GM23338 (cell line): Measurements from ENCODE around the gene MTHFD1L. TPM values are rescaled to one million over a fixed set of nuclear protein-coding genes. Genes with fewer than 3 reads are reported as not detected.

ENCODE experiments used
- ATAC-seq: fragments of 200-7000 bp; cut with Tn5 transposase; 3 replicates; pipeline ENCODE4 v1.9.1; 2020
- DNase-seq: peaks from one replicate; pipeline ENCODE4 v3.0.0-alpha.2; 2015; ENCODE audit warnings: low spot score
- H2AFZ ChIP-seq: fragments of 200-600 bp; sonication (generic); 2 replicates; pipeline ENCODE4 v1.8.0; 2016; ENCODE audit warnings: antibody characterized with exemption, mild to moderate bottlenecking, moderate library complexity
- H3F3A ChIP-seq: fragments of 200-600 bp; sonication (generic); replicated peaks from 2 replicates; pipeline ENCODE4 v1.8.0; 2017; ENCODE audit warnings: antibody characterized with exemption, mixed run types, low read depth
- H3K27ac ChIP-seq: fragments of 200-600 bp; sonication (generic); 2 replicates; pipeline ENCODE4 v1.6.1; 2016; ENCODE audit warnings: low read depth
- H3K27me3 ChIP-seq: fragments of 200-600 bp; sonication (generic); 2 replicates; pipeline ENCODE4 v1.8.0; 2016; ENCODE audit warnings: mild to moderate bottlenecking, mixed run types, moderate library complexity; ENCODE audit not compliant: insufficient read depth
- H3K36me3 ChIP-seq: fragments of 200-600 bp; sonication (generic); 2 replicates; pipeline ENCODE4 v1.8.0; 2016; ENCODE audit warnings: mild to moderate bottlenecking; ENCODE audit not compliant: insufficient read depth
- H3K4me1 ChIP-seq: fragments of 200-600 bp; sonication (generic); 2 replicates; pipeline ENCODE4 v1.8.0; 2016; ENCODE audit warnings: mild to moderate bottlenecking, moderate library complexity; ENCODE audit not compliant: insufficient read depth
- H3K4me2 ChIP-seq: fragments of 200-600 bp; sonication (generic); 2 replicates; pipeline ENCODE4 v1.7.1; 2017; ENCODE audit warnings: mixed run types
- H3K4me3 ChIP-seq: fragments of 200-600 bp; sonication (generic); 2 replicates; pipeline ENCODE4 v1.6.1; 2016; ENCODE audit warnings: mixed run types
- H3K79me2 ChIP-seq: fragments of 200-600 bp; sonication (generic); replicated peaks from 2 replicates; pipeline ENCODE4 v1.8.0; 2017; ENCODE audit warnings: mild to moderate bottlenecking; ENCODE audit not compliant: insufficient read depth
- H3K9me2 ChIP-seq: fragments of 200-600 bp; sonication (generic); 2 replicates; pipeline ENCODE4 v1.8.0; 2017; ENCODE audit not compliant: insufficient read depth
- H4K20me1 ChIP-seq: fragments of 200-600 bp; sonication (generic); replicated peaks from 2 replicates; pipeline ENCODE4 v1.8.0; 2017; ENCODE audit warnings: mild to moderate bottlenecking; ENCODE audit not compliant: insufficient read depth
- H3K27ac Mint-ChIP-seq: 2 replicates; pipeline ENCODE4 v1.8.0; 2020; ENCODE audit warnings: inconsistent platforms, mild to moderate bottlenecking, moderate library complexity, mixed read lengths
- H3K27me3 Mint-ChIP-seq: 3 replicates; pipeline ENCODE4 v1.8.0; 2022; ENCODE audit warnings: low read depth, mild to moderate bottlenecking, moderate library complexity, mixed read lengths, inconsistent platforms; ENCODE audit not compliant: insufficient read depth, poor library complexity
- H3K36me3 Mint-ChIP-seq: 3 replicates; pipeline ENCODE4 v1.8.0; 2021; ENCODE audit warnings: low read depth, mild to moderate bottlenecking, inconsistent platforms, moderate library complexity, mixed read lengths
- H3K4me1 Mint-ChIP-seq: 3 replicates; pipeline ENCODE4 v1.8.0; 2020; ENCODE audit warnings: mild to moderate bottlenecking, inconsistent platforms, mixed read lengths
- H3K4me3 Mint-ChIP-seq: 3 replicates; pipeline ENCODE4 v1.8.0; 2021; ENCODE audit warnings: moderate library complexity, mild to moderate bottlenecking, inconsistent platforms, mixed read lengths
- H3K9me3 Mint-ChIP-seq: 3 replicates; pipeline ENCODE4 v1.8.0; 2020; ENCODE audit warnings: moderate library complexity, mild to moderate bottlenecking, inconsistent platforms, mixed read lengths
- ETS1 ChIP-seq: IDR thresholded peaks from 2 replicates; pipeline ENCODE4 v1.6.1; 2016; ENCODE audit warnings: antibody characterized with exemption
- EZH2phosphoT487 ChIP-seq: fragments of 200-600 bp; sonication (generic); IDR thresholded peaks from one replicate; pipeline ENCODE4 v1.8.1; 2018; ENCODE audit warnings: antibody characterized with exemption; ENCODE audit not compliant: unreplicated experiment
- NANOG ChIP-seq: IDR thresholded peaks from 2 replicates; pipeline ENCODE4 v1.6.1; 2016; ENCODE audit warnings: antibody characterized with exemption, borderline replicate concordance
- ZNF114 ChIP-seq: fragments of 250-450 bp; sonication (Bioruptor Pico); IDR thresholded peaks from 2 replicates; pipeline ENCODE4 v1.5.0; 2020; ENCODE audit warnings: mild to moderate bottlenecking, moderate library complexity
- polyA plus RNA-seq: library from polyadenylated mRNA; unstranded; fragments of >200 nt; fragmentation: Nextera tagmentation; extraction: Ambion mirVana; gene quantifications from 2 replicates; pipeline ENCODE4 v1.2.1, GENCODE V29; 2016
- total RNA-seq: library from RNA; depleted of rRNA; stranded (reverse); fragments of >200 nt; shearing (Covaris generic); gene quantifications from 2 replicates; pipeline ENCODE4 v1.2.3, GENCODE V29; 2014
- TF ChIP-seq, protein P1 (sequence below): fragments of 250-450 bp; sonication (Bioruptor Pico); IDR thresholded peaks from 2 replicates; pipeline ENCODE4 v1.5.0; 2020; ENCODE audit warnings: mild to moderate bottlenecking, moderate library complexity

Gene MTHFD1L
- total and polyA plus RNA-seq, 2 experiments from 2014 or later: 53.2 to 66.8 TPM

- no peak overlapping the region for H3K27ac ChIP-seq
- H3K36me3 ChIP-seq: peaks cover 5% of the 10 kb centered on the region; the same call in 1 of the 2 replicates
- H3K4me1 ChIP-seq: 0 out of 2 replicates have a peak, but pooled peaks cover 6% of the 10 kb centered on the region
- Mint-ChIP-seq H3K27me3 (peaks cover 1% of the 10 kb centered on the region), H3K9me3 (no peaks in the 10 kb centered on the region), H3K4me1 (peaks cover 15% of the 10 kb centered on the region), H3K27ac (no peak overlapping the region), H3K36me3 (peaks cover 76% of the 10 kb centered on the region), H3K4me3 (no peak overlapping the region)
- TF ChIP-seq, protein P1, sequence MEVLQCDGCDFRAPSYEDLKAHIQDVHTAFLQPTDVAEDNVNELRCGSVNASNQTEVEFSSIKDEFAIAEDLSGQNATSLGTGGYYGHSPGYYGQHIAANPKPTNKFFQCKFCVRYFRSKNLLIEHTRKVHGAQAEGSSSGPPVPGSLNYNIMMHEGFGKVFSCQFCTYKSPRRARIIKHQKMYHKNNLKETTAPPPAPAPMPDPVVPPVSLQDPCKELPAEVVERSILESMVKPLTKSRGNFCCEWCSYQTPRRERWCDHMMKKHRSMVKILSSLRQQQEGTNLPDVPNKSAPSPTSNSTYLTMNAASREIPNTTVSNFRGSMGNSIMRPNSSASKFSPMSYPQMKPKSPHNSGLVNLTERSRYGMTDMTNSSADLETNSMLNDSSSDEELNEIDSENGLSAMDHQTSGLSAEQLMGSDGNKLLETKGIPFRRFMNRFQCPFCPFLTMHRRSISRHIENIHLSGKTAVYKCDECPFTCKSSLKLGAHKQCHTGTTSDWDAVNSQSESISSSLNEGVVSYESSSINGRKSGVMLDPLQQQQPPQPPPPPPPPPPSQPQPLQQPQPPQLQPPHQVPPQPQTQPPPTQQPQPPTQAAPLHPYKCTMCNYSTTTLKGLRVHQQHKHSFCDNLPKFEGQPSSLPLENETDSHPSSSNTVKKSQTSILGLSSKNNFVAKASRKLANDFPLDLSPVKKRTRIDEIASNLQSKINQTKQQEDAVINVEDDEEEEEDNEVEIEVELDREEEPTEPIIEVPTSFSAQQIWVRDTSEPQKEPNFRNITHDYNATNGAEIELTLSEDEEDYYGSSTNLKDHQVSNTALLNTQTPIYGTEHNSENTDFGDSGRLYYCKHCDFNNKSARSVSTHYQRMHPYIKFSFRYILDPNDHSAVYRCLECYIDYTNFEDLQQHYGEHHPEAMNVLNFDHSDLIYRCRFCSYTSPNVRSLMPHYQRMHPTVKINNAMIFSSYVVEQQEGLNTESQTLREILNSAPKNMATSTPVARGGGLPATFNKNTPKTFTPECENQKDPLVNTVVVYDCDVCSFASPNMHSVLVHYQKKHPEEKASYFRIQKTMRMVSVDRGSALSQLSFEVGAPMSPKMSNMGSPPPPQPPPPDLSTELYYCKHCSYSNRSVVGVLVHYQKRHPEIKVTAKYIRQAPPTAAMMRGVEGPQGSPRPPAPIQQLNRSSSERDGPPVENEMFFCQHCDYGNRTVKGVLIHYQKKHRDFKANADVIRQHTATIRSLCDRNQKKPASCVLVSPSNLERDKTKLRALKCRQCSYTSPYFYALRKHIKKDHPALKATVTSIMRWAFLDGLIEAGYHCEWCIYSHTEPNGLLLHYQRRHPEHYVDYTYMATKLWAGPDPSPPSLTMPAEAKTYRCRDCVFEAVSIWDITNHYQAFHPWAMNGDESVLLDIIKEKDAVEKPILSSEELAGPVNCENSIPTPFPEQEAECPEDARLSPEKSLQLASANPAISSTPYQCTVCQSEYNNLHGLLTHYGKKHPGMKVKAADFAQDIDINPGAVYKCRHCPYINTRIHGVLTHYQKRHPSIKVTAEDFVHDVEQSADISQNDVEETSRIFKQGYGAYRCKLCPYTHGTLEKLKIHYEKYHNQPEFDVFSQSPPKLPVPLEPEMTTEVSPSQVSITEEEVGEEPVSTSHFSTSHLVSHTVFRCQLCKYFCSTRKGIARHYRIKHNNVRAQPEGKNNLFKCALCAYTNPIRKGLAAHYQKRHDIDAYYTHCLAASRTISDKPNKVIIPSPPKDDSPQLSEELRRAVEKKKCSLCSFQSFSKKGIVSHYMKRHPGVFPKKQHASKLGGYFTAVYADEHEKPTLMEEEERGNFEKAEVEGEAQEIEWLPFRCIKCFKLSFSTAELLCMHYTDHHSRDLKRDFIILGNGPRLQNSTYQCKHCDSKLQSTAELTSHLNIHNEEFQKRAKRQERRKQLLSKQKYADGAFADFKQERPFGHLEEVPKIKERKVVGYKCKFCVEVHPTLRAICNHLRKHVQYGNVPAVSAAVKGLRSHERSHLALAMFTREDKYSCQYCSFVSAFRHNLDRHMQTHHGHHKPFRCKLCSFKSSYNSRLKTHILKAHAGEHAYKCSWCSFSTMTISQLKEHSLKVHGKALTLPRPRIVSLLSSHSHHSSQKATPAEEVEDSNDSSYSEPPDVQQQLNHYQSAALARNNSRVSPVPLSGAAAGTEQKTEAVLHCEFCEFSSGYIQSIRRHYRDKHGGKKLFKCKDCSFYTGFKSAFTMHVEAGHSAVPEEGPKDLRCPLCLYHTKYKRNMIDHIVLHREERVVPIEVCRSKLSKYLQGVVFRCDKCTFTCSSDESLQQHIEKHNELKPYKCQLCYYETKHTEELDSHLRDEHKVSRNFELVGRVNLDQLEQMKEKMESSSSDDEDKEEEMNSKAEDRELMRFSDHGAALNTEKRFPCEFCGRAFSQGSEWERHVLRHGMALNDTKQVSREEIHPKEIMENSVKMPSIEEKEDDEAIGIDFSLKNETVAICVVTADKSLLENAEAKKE (CRISPR knock-in tag): no peak
- TF ChIP-seq EZH2phosphoT487 (no peak), ETS1 (no peak), ZNF114 (CRISPR knock-in tag) (no peak), NANOG (no peak)
- DNase-seq (no peak), ATAC-seq (no peak)
- no peaks in the 10 kb centered on the region for H3K27me3 ChIP-seq
- H2AFZ ChIP-seq: no peak overlapping the region
- H3K79me2 ChIP-seq: peaks cover 18% of the 10 kb centered on the region
- H3K4me3 ChIP-seq: no peak overlapping the region
- no peak overlapping the region for H3K4me2 ChIP-seq
- no peaks in the 10 kb centered on the region for H3F3A ChIP-seq
- 0 out of 2 replicates have a peak, but pooled peaks cover 3% of the 10 kb centered on the region for H4K20me1 ChIP-seq
- no peaks in the 10 kb centered on the region for H3K9me2 ChIP-seq
These were observed 32.0 kb downstream of the MTHFD1L start for GRCh38 chr6:150897400-150897943.
